Measurements from ENCODE around the gene CDC42BPB. TPM values are rescaled to one million over a fixed set of nuclear protein-coding genes. Genes with fewer than 3 reads are reported as not detected.

CDC42BPB gene
- total and polyA plus RNA-seq, 2 of the 13 experiments (the other 11 are each of a cell fraction or from before 2014, with no cell fraction given) = 19.7 to 32.3 TPM

DNA sequence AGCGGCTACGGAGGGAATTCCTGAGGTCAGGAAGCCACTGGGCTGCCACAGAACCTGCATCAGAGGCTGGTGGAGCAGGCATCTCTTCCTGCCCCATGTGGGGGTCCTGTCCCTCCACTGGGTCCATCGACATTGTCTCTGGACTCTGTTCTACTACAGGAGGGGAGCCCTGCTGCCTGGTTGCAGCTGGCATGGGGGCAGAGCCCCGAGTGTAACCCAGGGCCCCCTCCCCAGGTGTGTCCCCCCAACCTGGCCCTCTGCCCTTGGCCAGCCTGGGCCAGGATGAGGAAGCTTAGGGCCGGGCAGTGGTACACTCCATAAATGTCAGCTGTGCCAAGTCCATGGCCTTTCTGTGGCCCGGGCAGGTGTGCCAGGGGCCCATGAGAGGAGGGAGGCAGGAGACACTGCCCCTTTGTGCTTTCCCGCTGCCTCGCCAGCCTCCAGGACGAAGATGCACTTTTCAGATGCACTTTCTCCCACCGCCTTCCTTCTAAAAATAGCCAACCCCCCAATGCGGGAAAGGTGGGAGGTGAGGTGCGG, 33.2 kb upstream of the CDC42BPB start (continued):
- TF ChIP-seq PLSCR1 (CRISPR knock-in tag; IDR thresholded peaks at IDR 0.05; ENCODE audit: borderline replicate concordance) (no peak), MYC (CRISPR knock-in tag; IDR thresholded peaks at IDR 0.05; ENCODE audit: borderline replicate concordance) (peak; percentile 2; the same call in 1 of the 2 replicates), NFE2L2 (IDR thresholded peaks at IDR 0.05; ENCODE audit: low read length) (no peak), HNRNPL (IDR thresholded peaks at IDR 0.05; ENCODE audit: low read depth, low read length) (peak; percentile 74; the same call in 1 of the 2 replicates), ZNF589 (CRISPR knock-in tag; conservative IDR thresholded peaks at IDR 0.05) (no peak), ATRX (CRISPR knock-in tag; IDR thresholded peaks at IDR 0.05; ENCODE audit: borderline replicate concordance) (no peak), ZNF292 (CRISPR knock-in tag; IDR thresholded peaks at IDR 0.05; ENCODE audit: borderline replicate concordance, low read depth) (no peak), SATB2 (CRISPR knock-in tag; IDR thresholded peaks at IDR 0.05) (no peak)
- TF ChIP-seq, protein P1, sequence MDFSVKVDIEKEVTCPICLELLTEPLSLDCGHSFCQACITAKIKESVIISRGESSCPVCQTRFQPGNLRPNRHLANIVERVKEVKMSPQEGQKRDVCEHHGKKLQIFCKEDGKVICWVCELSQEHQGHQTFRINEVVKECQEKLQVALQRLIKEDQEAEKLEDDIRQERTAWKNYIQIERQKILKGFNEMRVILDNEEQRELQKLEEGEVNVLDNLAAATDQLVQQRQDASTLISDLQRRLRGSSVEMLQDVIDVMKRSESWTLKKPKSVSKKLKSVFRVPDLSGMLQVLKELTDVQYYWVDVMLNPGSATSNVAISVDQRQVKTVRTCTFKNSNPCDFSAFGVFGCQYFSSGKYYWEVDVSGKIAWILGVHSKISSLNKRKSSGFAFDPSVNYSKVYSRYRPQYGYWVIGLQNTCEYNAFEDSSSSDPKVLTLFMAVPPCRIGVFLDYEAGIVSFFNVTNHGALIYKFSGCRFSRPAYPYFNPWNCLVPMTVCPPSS (IDR thresholded peaks at IDR 0.05) = no peak
